Glutamatergic neuron (in vitro differentiated cells): ENCODE results near the gene SET. TPM values are rescaled to one million over a fixed set of nuclear protein-coding genes. Genes with fewer than 3 reads are reported as not detected.

Experiments
- DNase-seq: peaks from one replicate; pipeline ENCODE4 v3.0.0; 2022
- H3K27ac Mint-ChIP-seq: one replicate; pipeline ENCODE4 v1.8.0; 2020; ENCODE audit warnings: mild to moderate bottlenecking, mixed read lengths, inconsistent platforms; ENCODE audit not compliant: unreplicated experiment
- H3K27me3 Mint-ChIP-seq: one replicate; pipeline ENCODE4 v1.8.0; 2020; ENCODE audit warnings: mild to moderate bottlenecking, moderate library complexity, mixed read lengths, inconsistent platforms; ENCODE audit not compliant: unreplicated experiment
- H3K36me3 Mint-ChIP-seq: one replicate; pipeline ENCODE4 v1.8.0; 2020; ENCODE audit warnings: mild to moderate bottlenecking, mixed read lengths, inconsistent platforms; ENCODE audit not compliant: unreplicated experiment
- H3K4me1 Mint-ChIP-seq: one replicate; pipeline ENCODE4 v1.8.0; 2020; ENCODE audit warnings: mild to moderate bottlenecking, low read depth, mixed read lengths, inconsistent platforms; ENCODE audit not compliant: unreplicated experiment
- H3K4me3 Mint-ChIP-seq: one replicate; pipeline ENCODE4 v1.8.0; 2020; ENCODE audit warnings: mild to moderate bottlenecking, mixed read lengths, inconsistent platforms; ENCODE audit not compliant: unreplicated experiment
- H3K9me3 Mint-ChIP-seq: one replicate; pipeline ENCODE4 v1.8.0; 2020; ENCODE audit warnings: mild to moderate bottlenecking, moderate library complexity, mixed read lengths, inconsistent platforms; ENCODE audit not compliant: unreplicated experiment
- total RNA-seq: library from RNA; stranded (reverse); fragmentation: NEBNext Ultra II Directional; extraction: Animal tissue kit (Norgen Biotek cat#: 25700); gene quantifications from one replicate; pipeline ENCODE4 v1.2.1, GENCODE V29; 2021; ENCODE audit not compliant: unreplicated experiment
- TF ChIP-seq, protein P1 (sequence below): fragments of 200-600 bp; sonication (generic); IDR thresholded peaks from one replicate; pipeline ENCODE4 v1.5.0; 2021; ENCODE audit not compliant: partially characterized antibody, unreplicated experiment

The SET gene
- total RNA-seq, 1 donor from 2014 or later, result 387 TPM

DNA sequence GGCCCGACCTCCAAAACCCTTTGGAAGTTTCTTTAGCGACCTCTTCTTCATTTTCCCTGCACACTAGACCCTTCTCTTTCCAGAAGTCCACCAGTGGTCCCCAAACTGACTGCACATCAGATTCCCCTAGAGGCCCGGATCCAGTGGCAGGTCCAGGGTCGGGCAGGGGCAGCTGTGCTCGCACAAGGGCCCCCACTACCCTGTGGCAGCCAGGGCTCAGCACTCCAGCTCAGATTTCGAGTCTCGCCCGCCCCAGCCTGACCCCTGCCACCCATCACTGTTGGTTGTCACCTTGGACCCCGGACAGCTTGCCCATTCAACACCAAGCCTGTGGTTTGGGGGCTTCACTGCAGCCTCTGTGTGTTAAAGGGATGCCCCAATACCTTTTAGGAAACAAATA lies 42.7 kb downstream of the SET start:
- H3K27ac Mint-ChIP-seq, result no peak overlapping the region
- no peak for DNase-seq
- H3K9me3 Mint-ChIP-seq, result no peaks in the 10 kb centered on the region
- no peaks in the 10 kb centered on the region for H3K27me3 Mint-ChIP-seq
- H3K4me1 Mint-ChIP-seq, result peaks cover 11% of the 10 kb centered on the region
- no peak overlapping the region for H3K4me3 Mint-ChIP-seq
- H3K36me3 Mint-ChIP-seq, result no peaks in the 10 kb centered on the region
- TF ChIP-seq, protein P1, sequence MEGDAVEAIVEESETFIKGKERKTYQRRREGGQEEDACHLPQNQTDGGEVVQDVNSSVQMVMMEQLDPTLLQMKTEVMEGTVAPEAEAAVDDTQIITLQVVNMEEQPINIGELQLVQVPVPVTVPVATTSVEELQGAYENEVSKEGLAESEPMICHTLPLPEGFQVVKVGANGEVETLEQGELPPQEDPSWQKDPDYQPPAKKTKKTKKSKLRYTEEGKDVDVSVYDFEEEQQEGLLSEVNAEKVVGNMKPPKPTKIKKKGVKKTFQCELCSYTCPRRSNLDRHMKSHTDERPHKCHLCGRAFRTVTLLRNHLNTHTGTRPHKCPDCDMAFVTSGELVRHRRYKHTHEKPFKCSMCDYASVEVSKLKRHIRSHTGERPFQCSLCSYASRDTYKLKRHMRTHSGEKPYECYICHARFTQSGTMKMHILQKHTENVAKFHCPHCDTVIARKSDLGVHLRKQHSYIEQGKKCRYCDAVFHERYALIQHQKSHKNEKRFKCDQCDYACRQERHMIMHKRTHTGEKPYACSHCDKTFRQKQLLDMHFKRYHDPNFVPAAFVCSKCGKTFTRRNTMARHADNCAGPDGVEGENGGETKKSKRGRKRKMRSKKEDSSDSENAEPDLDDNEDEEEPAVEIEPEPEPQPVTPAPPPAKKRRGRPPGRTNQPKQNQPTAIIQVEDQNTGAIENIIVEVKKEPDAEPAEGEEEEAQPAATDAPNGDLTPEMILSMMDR, result no peak

DNA sequence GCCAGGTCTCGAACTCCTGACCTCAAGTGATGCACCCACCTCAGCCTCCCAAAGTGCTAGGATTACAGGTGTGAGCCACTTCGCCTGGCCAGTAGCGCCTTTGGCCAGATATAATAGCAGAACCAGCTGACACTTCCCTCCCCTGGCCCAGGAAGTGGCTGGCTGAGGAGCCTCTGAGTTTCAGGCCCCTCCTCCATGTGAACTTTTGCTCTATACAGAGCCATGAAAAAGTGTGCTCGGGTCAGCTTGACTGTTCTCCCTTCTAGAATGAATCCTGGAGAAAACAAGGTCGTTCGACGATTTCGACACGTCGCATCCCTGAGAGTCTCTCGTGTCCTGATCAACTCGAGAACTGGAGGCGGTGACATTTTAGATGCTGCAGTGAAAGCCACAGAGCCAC lies 43.6 kb downstream of the SET start:
- Mint-ChIP-seq H3K4me3 (no peak overlapping the region), H3K4me1 (peaks cover 11% of the 10 kb centered on the region), H3K27me3 (no peaks in the 10 kb centered on the region), H3K27ac (peak overlapping the region; percentile 64), H3K9me3 (no peaks in the 10 kb centered on the region), H3K36me3 (no peaks in the 10 kb centered on the region)
- TF ChIP-seq, protein P1, result no peak
- no peak for DNase-seq

DNA sequence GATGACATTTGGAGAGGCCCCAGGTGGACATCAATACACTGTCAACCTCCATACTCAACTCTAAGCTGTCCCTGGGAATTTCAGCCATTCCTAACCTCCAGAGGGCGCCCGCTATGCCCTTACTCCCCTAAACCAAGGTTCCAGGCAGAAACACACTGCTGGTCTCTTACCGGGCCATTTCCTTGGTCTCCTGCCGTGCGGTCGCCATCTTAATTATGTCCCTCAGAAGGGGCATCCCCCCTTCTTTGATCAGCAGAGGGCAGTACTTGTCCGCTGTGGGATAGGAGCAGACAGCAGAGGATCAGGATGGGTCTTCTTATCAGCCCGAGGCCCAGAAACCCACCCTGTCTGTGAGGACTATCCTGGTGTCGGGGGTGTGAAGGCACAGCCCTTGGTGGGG lies 44.2 kb downstream of the SET start:
- Mint-ChIP-seq H3K36me3 (no peaks in the 10 kb centered on the region), H3K27me3 (no peaks in the 10 kb centered on the region), H3K27ac (peak overlapping the region; percentile 64), H3K9me3 (no peaks in the 10 kb centered on the region), H3K4me1 (peaks cover 11% of the 10 kb centered on the region), H3K4me3 (no peak overlapping the region)
- DNase-seq, result peak; percentile 88
- TF ChIP-seq, protein P1, result peak; percentile 59

DNA sequence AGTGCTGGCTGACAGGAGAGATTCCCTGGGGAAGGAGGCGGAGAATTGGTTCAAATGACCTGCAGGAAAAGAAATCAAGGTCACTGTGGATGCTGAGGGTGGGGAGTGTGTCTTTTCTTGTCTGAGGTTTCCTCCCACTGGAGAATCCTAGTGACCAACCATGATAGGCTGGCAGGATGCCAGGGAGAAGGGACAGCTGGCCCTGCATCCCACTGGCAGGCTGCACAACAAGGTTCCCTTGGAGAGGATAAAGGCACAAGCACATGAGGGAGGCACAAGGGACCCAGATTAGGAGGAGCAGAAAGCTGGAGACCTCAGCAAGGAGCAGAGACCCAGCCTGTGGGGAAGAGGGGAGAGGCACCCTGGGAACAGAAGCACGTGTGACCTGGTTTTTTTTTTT lies 46.4 kb downstream of the SET start:
- no peaks in the 10 kb centered on the region for H3K27me3 Mint-ChIP-seq
- DNase-seq, result no peak
- H3K4me3 Mint-ChIP-seq, result no peak overlapping the region
- peak overlapping the region; percentile 43 for H3K27ac Mint-ChIP-seq
- no peaks in the 10 kb centered on the region for H3K9me3 Mint-ChIP-seq
- H3K36me3 Mint-ChIP-seq, result no peaks in the 10 kb centered on the region
- TF ChIP-seq, protein P1, result no peak
- peaks cover 5% of the 10 kb centered on the region for H3K4me1 Mint-ChIP-seq

DNA sequence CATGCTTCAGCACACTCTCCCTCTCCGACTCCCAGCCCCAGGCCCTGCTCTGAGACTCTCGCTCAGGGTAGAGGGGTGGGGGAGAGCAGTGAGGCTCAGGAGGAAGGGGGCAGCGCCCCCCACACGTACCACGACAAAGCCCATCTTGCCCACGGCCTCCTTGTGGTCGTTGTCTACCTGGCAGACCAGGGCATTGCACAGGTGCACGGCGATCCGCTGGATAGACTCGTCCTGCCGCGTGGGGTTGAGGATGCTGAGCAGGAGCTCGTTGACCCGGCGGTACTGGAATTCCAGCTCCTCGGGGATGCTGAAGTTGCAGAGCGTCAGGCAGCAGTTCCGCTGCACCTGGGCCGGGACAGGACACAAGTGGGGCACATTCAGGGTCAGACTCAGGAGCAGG lies 53.4 kb downstream of the SET start:
- H3K27ac Mint-ChIP-seq, result no peak overlapping the region
- TF ChIP-seq, protein P1, result no peak
- no peaks in the 10 kb centered on the region for H3K4me1 Mint-ChIP-seq
- no peaks in the 10 kb centered on the region for H3K27me3 Mint-ChIP-seq
- DNase-seq, result no peak
- peaks cover 2% of the 10 kb centered on the region for H3K9me3 Mint-ChIP-seq
- no peak overlapping the region for H3K4me3 Mint-ChIP-seq
- H3K36me3 Mint-ChIP-seq, result no peaks in the 10 kb centered on the region
